ENCODE results near the gene KIAA0753.

KIAA0753 gene

DNA sequence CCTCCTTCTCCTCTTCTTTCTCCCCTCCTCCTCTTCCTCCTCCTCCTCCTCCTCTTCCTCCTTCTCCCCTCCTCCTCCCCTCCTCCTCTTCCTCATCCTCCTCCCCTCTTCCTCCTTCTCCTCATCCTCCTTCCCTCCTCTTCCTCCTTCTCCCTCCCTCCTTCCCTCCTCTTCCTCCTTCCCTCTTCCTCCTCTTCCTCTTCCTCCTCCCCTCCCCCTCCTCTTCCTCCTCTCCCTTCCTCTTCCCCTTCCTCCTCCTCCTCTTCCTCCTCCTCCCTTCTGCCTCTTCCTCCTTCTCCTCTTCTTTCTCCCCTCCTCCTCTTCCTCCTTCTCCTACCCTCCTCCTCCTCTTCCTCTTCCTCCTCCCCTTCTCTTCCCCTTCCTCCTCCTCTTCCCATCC is 79.1 kb downstream of the KIAA0753 start:
- no peak overlapping the region for H3K4me3 ChIP-seq (ENCODE audit: low read depth, low read length)
- no peak for DNase-seq
- H3K27me3 ChIP-seq (ENCODE audit: insufficient read depth, low read depth, severe bottlenecking), result peaks cover 5% of the 10 kb centered on the region
- H3K27ac ChIP-seq, result no peak overlapping the region
- no peaks in the 10 kb centered on the region for H3K36me3 ChIP-seq
- no peaks in the 10 kb centered on the region for H3K9me3 ChIP-seq (ENCODE audit: severe bottlenecking)
- no peak for TF ChIP-seq CTCF (IDR thresholded peaks at IDR 0.05; ENCODE audit: low read depth, low read length)

GRCh38 chr17:6560496-6560895 is 80.0 kb downstream of the KIAA0753 start:
- H3K9me3 ChIP-seq (ENCODE audit: severe bottlenecking), result no peaks in the 10 kb centered on the region
- H3K27ac ChIP-seq, result no peak overlapping the region
- no peak for DNase-seq
- peaks cover 5% of the 10 kb centered on the region for H3K27me3 ChIP-seq (ENCODE audit: insufficient read depth, low read depth, severe bottlenecking)
- H3K4me3 ChIP-seq (ENCODE audit: low read depth, low read length), result no peak overlapping the region
- TF ChIP-seq CTCF (IDR thresholded peaks at IDR 0.05; ENCODE audit: low read depth, low read length), result no peak
- no peaks in the 10 kb centered on the region for H3K36me3 ChIP-seq

GRCh38 chr17:6559753-6560215 is 80.7 kb downstream of the KIAA0753 start:
- H3K27ac ChIP-seq, result no peak overlapping the region
- no peaks in the 10 kb centered on the region for H3K9me3 ChIP-seq (ENCODE audit: severe bottlenecking)
- no peak for DNase-seq
- TF ChIP-seq CTCF (IDR thresholded peaks at IDR 0.05; ENCODE audit: low read depth, low read length), result no peak
- no peaks in the 10 kb centered on the region for H3K36me3 ChIP-seq
- peaks cover 9% of the 10 kb centered on the region for H3K27me3 ChIP-seq (ENCODE audit: insufficient read depth, low read depth, severe bottlenecking)
- H3K4me3 ChIP-seq (ENCODE audit: low read depth, low read length), result no peak overlapping the region

DNA sequence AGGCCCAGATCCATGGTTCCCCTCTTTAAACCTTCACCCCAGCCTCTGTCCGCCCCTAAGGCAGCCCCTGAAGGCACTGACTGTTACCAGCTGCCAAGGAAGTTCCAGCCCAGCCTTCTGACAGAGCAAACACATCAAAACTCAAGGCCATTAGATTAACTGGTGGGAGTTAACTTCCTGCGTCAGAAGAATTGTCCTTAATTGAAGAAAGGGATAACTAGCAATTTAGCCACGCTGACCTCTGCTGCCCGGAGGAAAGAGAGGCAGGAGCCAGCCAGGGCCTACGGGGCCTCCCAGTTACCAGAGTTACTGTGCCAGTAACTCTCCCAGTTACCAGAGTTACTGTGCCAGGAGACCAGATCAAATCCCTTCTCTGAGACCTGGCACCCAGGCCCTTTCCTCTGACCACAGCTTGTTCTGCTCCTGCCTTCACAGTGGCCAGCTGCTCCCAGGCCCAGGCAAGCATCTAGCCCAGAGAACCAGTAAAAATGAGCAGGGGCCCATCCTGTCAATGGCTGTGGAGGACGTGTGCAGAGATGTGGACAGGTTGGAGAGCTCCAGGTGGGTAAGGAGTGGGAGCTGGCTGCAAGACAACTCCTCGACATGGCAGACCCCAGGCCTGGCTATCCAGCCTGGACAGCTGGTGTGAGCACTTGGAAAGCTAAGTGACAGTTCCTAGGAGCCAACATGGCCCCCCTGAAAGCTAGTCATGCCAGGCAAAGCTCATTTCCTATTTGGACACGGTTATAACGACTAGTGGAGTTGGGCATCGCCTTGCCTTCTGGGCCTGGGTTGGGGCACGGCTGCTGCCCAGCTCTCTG is 81.4 kb downstream of the KIAA0753 start:
- Histone ChIP-seq H3K27me3 (ENCODE audit: insufficient read depth, low read depth, severe bottlenecking) (peaks cover 9% of the 10 kb centered on the region), H3K4me3 (ENCODE audit: low read depth, low read length) (no peak overlapping the region), H3K27ac (no peak overlapping the region), H3K36me3 (no peaks in the 10 kb centered on the region), H3K9me3 (ENCODE audit: severe bottlenecking) (no peaks in the 10 kb centered on the region)
- TF ChIP-seq CTCF (IDR thresholded peaks at IDR 0.05; ENCODE audit: low read depth, low read length), result no peak
- DNase-seq, result no peak

DNA sequence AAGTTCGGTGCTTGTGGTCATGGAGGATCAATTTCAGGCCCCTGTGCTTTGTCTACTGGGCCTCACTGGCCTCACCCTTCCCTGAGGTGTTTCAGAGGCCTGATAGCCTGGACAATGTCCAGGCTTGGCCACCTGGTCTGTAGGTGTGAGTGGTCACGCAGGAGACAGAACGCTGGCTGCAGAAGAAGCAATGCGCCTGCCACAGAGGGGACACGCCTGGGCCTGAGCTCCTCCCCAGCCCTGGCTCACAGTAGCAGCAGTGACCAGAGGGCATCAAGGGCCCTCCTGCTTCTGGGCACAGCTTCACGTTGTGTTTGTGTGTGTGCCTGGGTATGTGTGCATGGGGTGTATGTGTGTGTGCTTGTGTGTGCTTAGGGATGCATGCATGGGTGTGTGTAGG is 82.2 kb downstream of the KIAA0753 start:
- H3K27me3 ChIP-seq (ENCODE audit: insufficient read depth, low read depth, severe bottlenecking), result peaks cover 9% of the 10 kb centered on the region
- H3K4me3 ChIP-seq (ENCODE audit: low read depth, low read length), result no peak overlapping the region
- no peaks in the 10 kb centered on the region for H3K36me3 ChIP-seq
- H3K27ac ChIP-seq, result no peak overlapping the region
- H3K9me3 ChIP-seq (ENCODE audit: severe bottlenecking), result no peaks in the 10 kb centered on the region
- no peak for TF ChIP-seq CTCF (IDR thresholded peaks at IDR 0.05; ENCODE audit: low read depth, low read length)
- DNase-seq, result no peak

DNA sequence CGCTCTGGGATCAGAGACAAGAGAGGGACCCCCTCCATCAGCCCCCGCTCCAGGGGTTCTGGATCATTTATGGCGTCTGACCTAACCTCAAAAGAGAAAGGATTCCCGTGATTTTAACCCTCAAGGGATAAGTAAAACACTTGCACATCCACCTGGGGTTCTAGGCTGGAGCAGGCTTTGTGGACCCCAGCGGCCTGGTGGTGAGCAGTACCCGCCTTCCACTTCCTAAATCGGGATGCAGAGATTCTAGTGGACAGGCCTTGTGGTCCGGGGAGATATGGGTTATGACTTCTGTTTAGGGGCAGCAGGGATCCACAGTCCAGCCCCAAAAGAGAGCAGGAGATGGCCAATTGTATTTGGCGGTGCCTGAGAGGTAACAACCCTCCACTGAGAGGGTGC is 83.5 kb downstream of the KIAA0753 start:
- Histone ChIP-seq H3K4me3 (ENCODE audit: low read depth, low read length) (peak overlapping the region; percentile 47), H3K27me3 (ENCODE audit: insufficient read depth, low read depth, severe bottlenecking) (peaks cover 9% of the 10 kb centered on the region), H3K36me3 (no peaks in the 10 kb centered on the region), H3K27ac (no peak overlapping the region), H3K9me3 (ENCODE audit: severe bottlenecking) (no peaks in the 10 kb centered on the region)
- no peak for DNase-seq
- no peak for TF ChIP-seq CTCF (IDR thresholded peaks at IDR 0.05; ENCODE audit: low read depth, low read length)

Data from WERI-Rb-1 (cell line).